GM13977 (cell line): ENCODE results near the gene TBC1D24.
A peak's percentile ranks its signal among the peaks of the same experiment; 100 is the strongest.
"Not testable (repeated sequence)": the region's sequence is repeated elsewhere in the genome, so short reads cannot be mapped to it uniquely, and the experiment has no call there.

ENCODE experiments used
- DNase-seq: peaks from one replicate; pipeline ENCODE4 v3.0.0; 2012; ENCODE audit warnings: low spot score
- in situ Hi-C: fragments of 300-500 bp; cut with MboI; formaldehyde crosslinking; loops from one replicate; pipeline ENCODE4 v1.12.0; 2022; ENCODE audit warnings: low sequenced_read_pairs, low pct_unique_long_range_greater_than_20kb, mixed read lengths, inconsistent platforms; ENCODE audit not compliant: unreplicated experiment
- TF ChIP-seq, protein P1 (sequence below): IDR thresholded peaks from 2 replicates; pipeline ENCODE4 v1.5.1; 2012; ENCODE audit warnings: mild to moderate bottlenecking, control low read depth; ENCODE audit not compliant: insufficient read depth; ENCODE audit errors: extremely low read depth, missing control alignments

The TBC1D24 gene

DNA sequence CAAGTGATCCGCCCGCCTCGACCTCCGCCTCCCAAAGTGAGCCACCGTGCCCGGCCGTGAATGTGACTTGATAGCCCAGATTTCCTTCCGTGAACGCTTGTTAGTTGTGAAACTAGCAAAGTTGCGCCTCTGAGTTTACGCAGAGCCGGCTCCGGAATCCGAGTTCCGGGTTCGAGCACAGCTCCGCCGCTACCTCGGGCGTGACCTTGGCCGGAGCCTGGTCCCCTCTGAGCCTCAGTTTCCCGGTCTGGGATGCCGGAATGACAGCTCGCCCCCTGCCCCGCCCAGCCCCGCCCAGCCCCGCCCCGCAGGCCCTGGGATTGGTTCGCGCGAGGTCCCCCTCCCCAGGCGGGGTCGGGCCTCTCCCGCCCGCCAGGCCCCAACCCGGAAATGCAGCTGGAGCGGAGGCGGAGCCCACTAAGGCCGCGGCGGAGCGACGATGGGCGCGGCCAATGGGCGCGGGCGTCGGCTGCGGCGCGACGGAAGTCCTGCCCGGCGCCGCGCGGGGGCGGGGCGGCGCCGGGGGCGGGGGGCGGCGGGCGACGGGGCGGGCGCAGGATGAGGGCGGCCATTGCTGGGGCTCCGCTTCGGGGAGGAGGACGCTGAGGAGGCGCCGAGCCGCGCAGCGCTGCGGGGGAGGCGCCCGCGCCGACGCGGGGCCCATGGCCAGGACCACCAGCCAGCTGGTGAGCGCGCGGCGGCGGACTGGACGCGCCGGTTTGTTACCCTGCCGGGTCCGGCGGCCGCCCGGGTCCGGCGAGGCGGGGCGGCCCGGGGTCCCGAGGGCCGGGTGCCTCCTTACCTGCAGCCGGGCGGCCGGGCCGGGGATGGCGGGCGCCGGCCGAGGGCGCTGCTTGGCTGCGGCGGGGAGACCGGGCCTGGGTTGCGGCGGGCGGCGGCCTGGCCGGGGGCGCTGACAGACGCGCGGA lies 62.8 kb downstream of the TBC1D24 start, which contains the start of gene PDPK1:
TSS of gene PDPK1 (plus strand) at position 571 of the 929 bp plus-strand sequence. CDS start at position 663, 92 bp downstream.
- peak; percentile 98 for DNase-seq
- in situ Hi-C loops, result no loop called here
- TF ChIP-seq, protein P1, sequence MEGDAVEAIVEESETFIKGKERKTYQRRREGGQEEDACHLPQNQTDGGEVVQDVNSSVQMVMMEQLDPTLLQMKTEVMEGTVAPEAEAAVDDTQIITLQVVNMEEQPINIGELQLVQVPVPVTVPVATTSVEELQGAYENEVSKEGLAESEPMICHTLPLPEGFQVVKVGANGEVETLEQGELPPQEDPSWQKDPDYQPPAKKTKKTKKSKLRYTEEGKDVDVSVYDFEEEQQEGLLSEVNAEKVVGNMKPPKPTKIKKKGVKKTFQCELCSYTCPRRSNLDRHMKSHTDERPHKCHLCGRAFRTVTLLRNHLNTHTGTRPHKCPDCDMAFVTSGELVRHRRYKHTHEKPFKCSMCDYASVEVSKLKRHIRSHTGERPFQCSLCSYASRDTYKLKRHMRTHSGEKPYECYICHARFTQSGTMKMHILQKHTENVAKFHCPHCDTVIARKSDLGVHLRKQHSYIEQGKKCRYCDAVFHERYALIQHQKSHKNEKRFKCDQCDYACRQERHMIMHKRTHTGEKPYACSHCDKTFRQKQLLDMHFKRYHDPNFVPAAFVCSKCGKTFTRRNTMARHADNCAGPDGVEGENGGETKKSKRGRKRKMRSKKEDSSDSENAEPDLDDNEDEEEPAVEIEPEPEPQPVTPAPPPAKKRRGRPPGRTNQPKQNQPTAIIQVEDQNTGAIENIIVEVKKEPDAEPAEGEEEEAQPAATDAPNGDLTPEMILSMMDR, result no peak

DNA sequence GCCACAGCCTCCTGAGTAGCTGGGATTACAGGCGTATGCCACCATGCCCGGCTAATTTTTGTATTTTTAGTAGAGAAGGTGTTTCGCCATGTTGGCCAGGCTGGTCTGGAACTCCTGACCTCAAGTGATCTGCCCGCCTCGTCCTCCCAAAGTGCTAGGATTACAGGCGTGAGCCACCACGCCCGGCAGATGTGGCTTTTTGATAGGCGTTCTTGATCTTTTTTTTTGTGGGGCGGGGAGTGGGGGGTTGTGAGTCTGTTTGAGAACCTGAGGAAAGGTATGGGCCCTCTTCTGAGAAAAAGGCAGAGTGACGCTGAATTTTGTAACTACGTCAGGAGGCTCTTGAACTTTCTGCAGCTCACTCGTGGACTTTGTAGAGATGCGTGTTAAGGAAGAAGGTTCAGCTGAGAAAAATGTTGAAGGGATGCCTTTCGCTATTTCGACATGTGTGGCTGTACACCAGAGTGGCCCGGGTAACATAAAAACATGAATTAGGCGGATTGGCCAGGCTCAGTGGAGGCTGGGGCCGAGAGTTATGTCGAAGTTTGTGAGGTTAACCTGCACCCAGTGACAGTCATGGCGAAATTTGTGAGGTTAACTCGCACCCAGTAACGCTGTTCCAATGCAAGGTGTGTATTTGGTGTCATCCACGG lies 64.4 kb downstream of the TBC1D24 start:
- DNase-seq, in situ Hi-C loops: not testable (repeated sequence)

DNA sequence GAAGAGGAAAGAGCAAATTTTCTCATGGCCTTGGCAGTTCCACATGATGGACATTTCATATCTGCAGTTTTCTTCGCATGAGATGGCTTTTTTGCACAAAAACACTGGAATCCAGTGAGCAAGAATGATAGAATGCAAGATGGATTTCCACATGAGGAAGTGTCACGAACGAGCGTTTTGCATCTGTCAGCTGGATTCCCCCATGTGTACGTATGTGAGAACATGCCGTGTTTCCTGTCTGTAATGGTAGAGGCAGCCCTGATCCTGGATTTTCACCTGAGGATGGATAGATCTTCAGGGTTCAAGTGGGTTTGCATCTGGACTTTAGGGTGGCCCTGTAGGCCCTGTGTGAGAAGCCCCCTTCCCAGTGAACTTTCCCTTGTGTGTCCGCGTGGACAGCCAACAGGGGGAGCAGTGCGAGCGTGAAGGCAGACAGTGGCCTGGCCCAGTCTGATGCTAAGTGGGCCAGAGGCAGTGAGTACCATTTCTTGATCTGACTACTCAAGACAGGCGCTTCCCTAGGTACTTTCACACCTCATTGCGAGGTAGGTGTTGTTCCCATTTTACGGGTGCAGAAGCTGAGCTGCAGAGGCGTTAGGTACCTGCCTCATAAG lies 65.0 kb downstream of the TBC1D24 start:
- DNase-seq, in situ Hi-C loops: not testable (repeated sequence)
- TF ChIP-seq, protein P1, result peak; percentile 67

DNA sequence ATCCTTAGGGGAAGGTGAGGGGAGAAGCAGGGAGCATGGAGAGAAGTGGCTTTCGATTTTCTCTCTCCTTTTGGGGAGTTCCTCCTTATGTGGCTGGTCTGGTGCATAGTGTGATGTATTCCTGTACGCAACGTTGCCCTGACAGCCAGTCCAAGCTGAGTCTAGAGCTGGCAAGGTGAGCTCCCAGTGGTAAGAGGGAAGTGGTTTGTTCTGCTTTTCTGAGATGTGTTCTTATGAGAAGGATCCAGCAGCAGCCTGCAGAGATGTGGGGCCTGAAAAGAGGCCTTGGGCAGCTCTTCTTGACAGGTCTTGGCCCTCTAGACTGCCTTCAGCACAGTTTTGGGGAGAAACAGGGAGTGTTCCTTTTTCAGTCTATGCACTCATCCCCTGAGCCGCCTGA lies 66.0 kb downstream of the TBC1D24 start:
- in situ Hi-C loops, DNase-seq: not testable (repeated sequence)

- in situ Hi-C loops, DNase-seq: not testable (repeated sequence)
These were observed 66.5 kb downstream of the TBC1D24 start for GRCh38 chr16:2541409-2541808.

DNA sequence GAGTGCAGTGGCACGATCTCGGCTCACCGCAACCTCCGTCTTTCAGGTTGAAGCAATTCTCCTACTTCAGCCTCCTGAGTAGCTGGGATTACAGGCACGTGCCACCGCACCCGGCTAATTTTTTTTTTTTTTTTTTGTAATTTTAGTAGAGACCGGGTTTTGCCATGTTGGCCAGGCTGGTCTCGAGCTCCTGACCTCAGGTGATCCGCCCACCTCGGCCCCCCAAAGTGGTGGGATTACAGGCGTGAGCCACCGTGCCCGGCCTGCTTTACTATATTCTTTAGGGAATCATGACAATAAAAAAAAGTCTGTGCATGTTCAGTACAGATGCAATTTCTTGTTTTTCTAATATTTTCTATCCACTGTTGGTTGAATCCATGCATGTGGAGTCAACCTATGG lies 68.8 kb downstream of the TBC1D24 start:
- DNase-seq, in situ Hi-C loops: not testable (repeated sequence)

- in situ Hi-C loops, DNase-seq: not testable (repeated sequence)
These were observed 75.5 kb downstream of the TBC1D24 start for GRCh38 chr16:2550283-2550878.

- DNase-seq, in situ Hi-C loops: not testable (repeated sequence)
These were observed 76.5 kb downstream of the TBC1D24 start for GRCh38 chr16:2551420-2551889.

- DNase-seq, in situ Hi-C loops: not testable (repeated sequence)
These were observed 79.9 kb downstream of the TBC1D24 start for GRCh38 chr16:2554709-2555425.
